HG03064 (cell line): ENCODE measurements around the gene GJA5.

ENCODE experiments used
- ATAC-seq: cut with Tn5 transposase; IDR thresholded peaks from one replicate; pipeline ENCODE4 v1.9.1; 2021; ENCODE audit warnings: low read depth; ENCODE audit not compliant: unreplicated experiment

GJA5 gene

GRCh38 chr1:147760481-147761260 is at the start of gene GJA5:
TSS of gene GJA5 (minus strand) at chr1:147760602. CDS start at chr1:147759238, 1,364 bp downstream.
- no peak for ATAC-seq

GRCh38 chr1:147809236-147809635 is 48.8 kb upstream of the GJA5 start:
- ATAC-seq, result no peak

- no peak for ATAC-seq
Observed at GRCh38 chr1:147808025-147808424, 47.6 kb upstream of the GJA5 start.

- ATAC-seq, result no peak
Observed at GRCh38 chr1:147807405-147807804, 47.0 kb upstream of the GJA5 start.

GRCh38 chr1:147804942-147805723 is 44.7 kb upstream of the GJA5 start:
- ATAC-seq, result no peak

GRCh38 chr1:147800804-147801203 is 40.4 kb upstream of the GJA5 start:
- no peak for ATAC-seq

- no peak for ATAC-seq
Observed at GRCh38 chr1:147798731-147799130, 38.3 kb upstream of the GJA5 start.

- no peak for ATAC-seq
Observed at GRCh38 chr1:147794570-147794969, 34.2 kb upstream of the GJA5 start.

GRCh38 chr1:147791876-147792275 is 31.5 kb upstream of the GJA5 start:
- no peak for ATAC-seq

GRCh38 chr1:147787765-147788164 is 27.4 kb upstream of the GJA5 start:
- no peak for ATAC-seq

GRCh38 chr1:147786536-147786935 is 26.1 kb upstream of the GJA5 start:
- no peak for ATAC-seq

GRCh38 chr1:147785794-147786506 is 25.5 kb upstream of the GJA5 start:
- no peak for ATAC-seq

GRCh38 chr1:147784941-147785340 is 24.5 kb upstream of the GJA5 start:
- no peak for ATAC-seq

GRCh38 chr1:147781056-147781471 is 20.7 kb upstream of the GJA5 start:
- ATAC-seq, result no peak

- no peak for ATAC-seq
Observed at GRCh38 chr1:147777694-147778093, 17.3 kb upstream of the GJA5 start.

GRCh38 chr1:147773215-147773715 is 12.9 kb upstream of the GJA5 start:
- no peak for ATAC-seq

GRCh38 chr1:147772570-147772969 is 12.2 kb upstream of the GJA5 start:
- ATAC-seq, result no peak

- ATAC-seq, result no peak
Observed at GRCh38 chr1:147771226-147772125, 11.1 kb upstream of the GJA5 start.

- ATAC-seq, result no peak
Observed at GRCh38 chr1:147769106-147769505, 8.7 kb upstream of the GJA5 start.

- no peak for ATAC-seq
Observed at GRCh38 chr1:147768582-147768981, 8.2 kb upstream of the GJA5 start.
